ENCODE results near the gene CCDC106. TPM values are rescaled to one million over a fixed set of nuclear protein-coding genes. Genes with fewer than 3 reads are reported as not detected.

Gene CCDC106
- total RNA-seq (2022; extraction: Qiagen RNA extraction; ENCODE audit: low read depth): 12.2 to 19.1 TPM (median 18.1 TPM) in 5 replicates

GRCh38 chr19:55647732-55648584 is at the start of gene CCDC106:
Gene CCDC106 (plus strand): TSS chr19:55648212. CDS start chr19:55649047, 835 bp downstream.

GRCh38 chr19:55599468-55599841 is 48.6 kb upstream of the CCDC106 start, which contains the start of gene FIZ1:
Gene FIZ1 (minus strand): TSS chr19:55599517. CDS start chr19:55597865, 1,652 bp downstream.

GRCh38 chr19:55599842-55600661 is 48.0 kb upstream of the CCDC106 start, which contains the start of gene ZNF524:
Gene ZNF524 (plus strand): TSS chr19:55600288. CDS start chr19:55602113, 1,825 bp downstream.

GRCh38 chr19:55605637-55606470 is 42.2 kb upstream of the CCDC106 start, which contains the start of gene ZNF865:
Gene ZNF865 (plus strand): TSS chr19:55605647. CDS start chr19:55613619, 7,972 bp downstream.

GRCh38 chr19:55624109-55625003 is 23.7 kb upstream of the CCDC106 start, which contains the start of gene ZNF784:
Gene ZNF784 (minus strand): TSS chr19:55624566. CDS start chr19:55624561, 5 bp downstream.

GRCh38 chr19:55640577-55641425 is 7.2 kb upstream of the CCDC106 start, which contains the start of gene ZNF580:
Gene ZNF580 (plus strand): TSS chr19:55641002. CDS start chr19:55642509, 1,507 bp downstream.

GRCh38 chr19:55643003-55643886 is 4.8 kb upstream of the CCDC106 start, which contains the start of gene ZNF581:
Gene ZNF581 (plus strand): TSS chr19:55643649. CDS start chr19:55644572, 923 bp downstream.

GRCh38 chr19:55654868-55655647 is 7.0 kb downstream of the CCDC106 start, which contains the start of gene U2AF2:
Gene U2AF2 (plus strand): TSS chr19:55655035. CDS start chr19:55655105, 70 bp downstream.

GRCh38 chr19:55674841-55675660 is 27.0 kb downstream of the CCDC106 start, which contains the start of gene EPN1:
Gene EPN1 (plus strand): TSS chr19:55675226. CDS start chr19:55678628, 3,402 bp downstream.

Other genes with a start within 250 kb of the CCDC106 start
- 280 to 580 TPM (median 470 TPM) in 5 replicates for gene UBE2S, start 240.4 kb upstream of the CCDC106 start, total RNA-seq (2022; extraction: Qiagen RNA extraction; ENCODE audit: low read depth)
- not detected in 5 replicates for gene SHISA7, start 204.9 kb upstream of the CCDC106 start, total RNA-seq (2022; extraction: Qiagen RNA extraction; ENCODE audit: low read depth)
- 56.5 to 68.3 TPM (median 61.0 TPM) in 5 replicates for gene ISOC2, start 186.6 kb upstream of the CCDC106 start, total RNA-seq (2022; extraction: Qiagen RNA extraction; ENCODE audit: low read depth)
- gene C19orf85, start 183.5 kb upstream of the CCDC106 start, total RNA-seq (2022; extraction: Qiagen RNA extraction; ENCODE audit: low read depth): not detected in 5 replicates
- 4.3 to 9.6 TPM (median 8.8 TPM) in 5 replicates for gene ZNF628, start 171.6 kb upstream of the CCDC106 start, total RNA-seq (2022; extraction: Qiagen RNA extraction; ENCODE audit: low read depth)
- gene NAT14, start 163.0 kb upstream of the CCDC106 start, total RNA-seq (2022; extraction: Qiagen RNA extraction; ENCODE audit: low read depth): 40.9 to 61.3 TPM (median 58.0 TPM) in 5 replicates
- gene SSC5D, start 159.8 kb upstream of the CCDC106 start, total RNA-seq (2022; extraction: Qiagen RNA extraction; ENCODE audit: low read depth): 0.38 to 1.5 TPM (median 0.61 TPM) in 5 replicates
- gene SBK2, start 111.1 kb upstream of the CCDC106 start, total RNA-seq (2022; extraction: Qiagen RNA extraction; ENCODE audit: low read depth): 1.8 to 3.1 TPM (median 2.5 TPM) in 5 replicates
- gene SBK3, start 102.7 kb upstream of the CCDC106 start, total RNA-seq (2022; extraction: Qiagen RNA extraction; ENCODE audit: low read depth): 1.8 to 2.7 TPM (median 2.3 TPM) in 5 replicates
- 16.1 to 35.4 TPM (median 25.5 TPM) in 5 replicates for gene ZNF579, start 67.4 kb upstream of the CCDC106 start, total RNA-seq (2022; extraction: Qiagen RNA extraction; ENCODE audit: low read depth)
- 17.5 to 27.0 TPM (median 25.5 TPM) in 5 replicates for gene FIZ1, start 48.7 kb upstream of the CCDC106 start, total RNA-seq (2022; extraction: Qiagen RNA extraction; ENCODE audit: low read depth)
- 14.0 to 19.4 TPM (median 18.4 TPM) in 5 replicates for gene ZNF524, start 47.9 kb upstream of the CCDC106 start, total RNA-seq (2022; extraction: Qiagen RNA extraction; ENCODE audit: low read depth)
- gene ZNF865, start 42.6 kb upstream of the CCDC106 start, total RNA-seq (2022; extraction: Qiagen RNA extraction; ENCODE audit: low read depth): 7.9 to 14.8 TPM (median 13.3 TPM) in 5 replicates
- 5.4 to 6.6 TPM (median 6.3 TPM) in 5 replicates for gene ZNF784, start 23.6 kb upstream of the CCDC106 start, total RNA-seq (2022; extraction: Qiagen RNA extraction; ENCODE audit: low read depth)
- 26.5 to 52.4 TPM (median 49.1 TPM) in 5 replicates for gene ZNF580, start 7.2 kb upstream of the CCDC106 start, total RNA-seq (2022; extraction: Qiagen RNA extraction; ENCODE audit: low read depth)
- 37.0 to 52.7 TPM (median 49.4 TPM) in 5 replicates for gene ZNF581, start 4.6 kb upstream of the CCDC106 start, total RNA-seq (2022; extraction: Qiagen RNA extraction; ENCODE audit: low read depth)
- gene U2AF2, start 6.8 kb downstream of the CCDC106 start, total RNA-seq (2022; extraction: Qiagen RNA extraction; ENCODE audit: low read depth): 266 to 326 TPM (median 309 TPM) in 5 replicates
- gene EPN1, start 27.0 kb downstream of the CCDC106 start, total RNA-seq (2022; extraction: Qiagen RNA extraction; ENCODE audit: low read depth): 126 to 209 TPM (median 205 TPM) in 5 replicates
- gene NLRP9, start 90.2 kb downstream of the CCDC106 start, total RNA-seq (2022; extraction: Qiagen RNA extraction; ENCODE audit: low read depth): not detected in 5 replicates
- 0.37 to 0.58 TPM (median 0.42 TPM) in 5 replicates for gene RFPL4A, start 110.9 kb downstream of the CCDC106 start, total RNA-seq (2022; extraction: Qiagen RNA extraction; ENCODE audit: low read depth)
- not detected in 5 replicates for gene RFPL4AL1, start 120.9 kb downstream of the CCDC106 start, total RNA-seq (2022; extraction: Qiagen RNA extraction; ENCODE audit: low read depth)
- 0.01 to 0.06 TPM (median 0.06 TPM) in 3 of 5 replicates, not detected in the others for gene NLRP11, start 183.8 kb downstream of the CCDC106 start, total RNA-seq (2022; extraction: Qiagen RNA extraction; ENCODE audit: low read depth)
- gene NLRP4, start 188.3 kb downstream of the CCDC106 start, total RNA-seq (2022; extraction: Qiagen RNA extraction; ENCODE audit: low read depth): not detected in 5 replicates

Measured in A549 treated with CpdA at 1 μM for 4 hours (cell line).